ENCODE data around the gene INTS11.

The INTS11 gene

DNA sequence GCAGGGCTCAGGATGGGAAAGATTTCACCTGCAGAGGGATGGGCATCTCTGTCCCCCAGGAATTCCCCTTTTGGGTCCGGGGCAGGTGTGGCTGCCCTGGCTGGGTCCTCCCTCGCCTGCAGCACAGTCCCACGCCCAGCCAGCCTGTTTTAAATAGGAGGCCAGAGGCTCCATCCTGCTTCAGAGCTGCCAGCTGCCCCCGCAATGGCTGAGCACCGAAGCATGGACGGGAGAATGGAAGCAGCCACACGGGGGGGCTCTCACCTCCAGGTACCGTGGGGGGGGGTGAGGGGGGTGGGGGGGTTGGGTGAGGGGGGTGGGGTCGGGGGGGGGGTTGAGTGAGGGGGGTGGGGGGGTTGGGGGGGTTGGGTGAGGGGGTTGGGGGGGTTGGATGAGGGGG, 40.6 kb downstream of the INTS11 start:
- ATAC-seq = no peak
- TF ChIP-seq CSDC2 (CRISPR knock-in tag; IDR thresholded peaks at IDR 0.05) (no peak), BACH2 (CRISPR knock-in tag; IDR thresholded peaks at IDR 0.05; ENCODE audit: borderline replicate concordance) (no peak), ZC3H10 (CRISPR knock-in tag; IDR thresholded peaks at IDR 0.05) (no peak), TCF4 (CRISPR knock-in tag; IDR thresholded peaks at IDR 0.05; ENCODE audit: borderline replicate concordance) (no peak), ZNF70 (CRISPR knock-in tag; IDR thresholded peaks at IDR 0.05) (no peak), ZNF565 (CRISPR knock-in tag; conservative IDR thresholded peaks at IDR 0.05; ENCODE audit: low read depth) (no peak), ESRRG (CRISPR knock-in tag; IDR thresholded peaks at IDR 0.05) (no peak), SNAI2 (CRISPR knock-in tag; IDR thresholded peaks at IDR 0.05) (no peak), PPARA (CRISPR knock-in tag; IDR thresholded peaks at IDR 0.05; ENCODE audit: borderline replicate concordance) (no peak)
- TF ChIP-seq, protein P1, sequence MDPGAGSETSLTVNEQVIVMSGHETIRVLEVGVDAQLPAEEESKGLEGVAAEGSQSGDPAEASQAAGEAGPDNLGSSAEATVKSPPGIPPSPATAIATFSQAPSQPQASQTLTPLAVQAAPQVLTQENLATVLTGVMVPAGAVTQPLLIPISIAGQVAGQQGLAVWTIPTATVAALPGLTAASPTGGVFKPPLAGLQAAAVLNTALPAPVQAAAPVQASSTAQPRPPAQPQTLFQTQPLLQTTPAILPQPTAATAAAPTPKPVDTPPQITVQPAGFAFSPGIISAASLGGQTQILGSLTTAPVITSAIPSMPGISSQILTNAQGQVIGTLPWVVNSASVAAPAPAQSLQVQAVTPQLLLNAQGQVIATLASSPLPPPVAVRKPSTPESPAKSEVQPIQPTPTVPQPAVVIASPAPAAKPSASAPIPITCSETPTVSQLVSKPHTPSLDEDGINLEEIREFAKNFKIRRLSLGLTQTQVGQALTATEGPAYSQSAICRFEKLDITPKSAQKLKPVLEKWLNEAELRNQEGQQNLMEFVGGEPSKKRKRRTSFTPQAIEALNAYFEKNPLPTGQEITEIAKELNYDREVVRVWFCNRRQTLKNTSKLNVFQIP (CRISPR knock-in tag; IDR thresholded peaks at IDR 0.05; ENCODE audit: borderline replicate concordance, low read depth) = no peak

DNA sequence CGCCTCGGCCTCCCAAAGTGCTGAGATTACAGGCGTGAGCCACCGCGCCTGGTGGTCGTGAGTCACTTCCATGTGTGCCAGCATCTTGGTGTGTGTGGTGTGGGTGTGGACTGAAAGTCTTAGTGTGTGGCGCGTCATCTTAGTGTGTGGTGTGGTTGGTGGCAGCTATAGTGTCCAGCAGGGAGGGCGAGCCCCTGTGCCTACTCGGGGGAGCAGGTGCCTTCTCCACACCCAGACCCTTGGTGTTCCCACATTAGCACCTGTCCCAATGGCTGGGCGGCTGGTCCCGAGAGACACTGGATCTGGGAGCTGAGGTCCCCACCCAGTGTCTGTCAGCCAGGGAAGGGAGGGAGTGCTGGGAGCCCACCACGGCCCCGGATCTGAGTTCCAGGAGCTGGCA, 41.5 kb downstream of the INTS11 start:
- ATAC-seq = no peak

DNA sequence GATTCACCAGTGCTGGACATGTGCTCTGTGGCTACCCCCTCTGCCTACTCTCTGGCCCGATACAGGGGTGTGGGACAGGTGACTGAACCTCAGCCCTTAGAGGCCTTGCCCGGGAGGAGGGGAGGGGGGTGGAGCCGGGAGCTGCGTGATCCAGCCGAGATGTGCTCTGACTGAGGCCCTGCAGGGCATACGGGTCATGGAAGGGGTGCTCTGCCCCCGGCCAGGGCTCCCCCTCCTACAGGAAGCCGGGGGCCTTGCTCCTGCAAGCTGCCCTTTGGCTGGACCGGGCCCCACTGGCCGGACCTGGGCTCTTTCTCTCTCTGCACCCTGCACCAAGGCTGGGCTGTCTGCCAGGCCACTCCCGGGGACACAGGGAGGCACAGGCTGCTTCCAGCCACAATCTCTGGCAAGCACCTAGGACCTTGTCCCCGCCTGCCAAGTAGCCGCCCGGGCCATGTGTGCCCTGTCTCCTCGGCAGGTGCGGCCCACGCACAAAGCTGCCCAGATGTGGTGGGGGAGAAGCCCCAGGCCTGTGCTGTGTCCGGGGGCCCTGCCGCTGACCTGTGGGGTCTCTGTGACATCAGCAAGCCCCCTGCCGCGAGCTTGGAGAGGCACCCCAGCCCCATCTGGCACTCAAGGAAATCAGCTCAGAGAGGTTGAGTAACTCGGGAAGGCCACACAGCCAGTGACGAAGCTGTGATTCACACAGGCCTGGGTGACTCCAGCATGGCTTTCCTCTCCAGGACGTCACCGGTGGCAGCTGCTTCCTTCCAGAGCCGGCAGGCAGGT, 42.7 kb downstream of the INTS11 start:
- ATAC-seq = peak; percentile 16
- no peak for TF ChIP-seq OSR1 (CRISPR knock-in tag; IDR thresholded peaks at IDR 0.05)
- TF ChIP-seq ZFP3 (CRISPR knock-in tag; IDR thresholded peaks at IDR 0.05) = no peak
- no peak for TF ChIP-seq ZC3H10 (CRISPR knock-in tag; IDR thresholded peaks at IDR 0.05)
- no peak for TF ChIP-seq ISL1 (CRISPR knock-in tag; IDR thresholded peaks at IDR 0.05)
- TF ChIP-seq, protein P2, sequence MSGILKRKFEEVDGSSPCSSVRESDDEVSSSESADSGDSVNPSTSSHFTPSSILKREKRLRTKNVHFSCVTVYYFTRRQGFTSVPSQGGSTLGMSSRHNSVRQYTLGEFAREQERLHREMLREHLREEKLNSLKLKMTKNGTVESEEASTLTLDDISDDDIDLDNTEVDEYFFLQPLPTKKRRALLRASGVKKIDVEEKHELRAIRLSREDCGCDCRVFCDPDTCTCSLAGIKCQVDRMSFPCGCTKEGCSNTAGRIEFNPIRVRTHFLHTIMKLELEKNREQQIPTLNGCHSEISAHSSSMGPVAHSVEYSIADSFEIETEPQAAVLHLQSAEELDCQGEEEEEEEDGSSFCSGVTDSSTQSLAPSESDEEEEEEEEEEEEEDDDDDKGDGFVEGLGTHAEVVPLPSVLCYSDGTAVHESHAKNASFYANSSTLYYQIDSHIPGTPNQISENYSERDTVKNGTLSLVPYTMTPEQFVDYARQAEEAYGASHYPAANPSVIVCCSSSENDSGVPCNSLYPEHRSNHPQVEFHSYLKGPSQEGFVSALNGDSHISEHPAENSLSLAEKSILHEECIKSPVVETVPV (CRISPR knock-in tag; IDR thresholded peaks at IDR 0.05) = no peak
- no peak for TF ChIP-seq BACH2 (CRISPR knock-in tag; IDR thresholded peaks at IDR 0.05; ENCODE audit: borderline replicate concordance)
- TF ChIP-seq, protein P3, sequence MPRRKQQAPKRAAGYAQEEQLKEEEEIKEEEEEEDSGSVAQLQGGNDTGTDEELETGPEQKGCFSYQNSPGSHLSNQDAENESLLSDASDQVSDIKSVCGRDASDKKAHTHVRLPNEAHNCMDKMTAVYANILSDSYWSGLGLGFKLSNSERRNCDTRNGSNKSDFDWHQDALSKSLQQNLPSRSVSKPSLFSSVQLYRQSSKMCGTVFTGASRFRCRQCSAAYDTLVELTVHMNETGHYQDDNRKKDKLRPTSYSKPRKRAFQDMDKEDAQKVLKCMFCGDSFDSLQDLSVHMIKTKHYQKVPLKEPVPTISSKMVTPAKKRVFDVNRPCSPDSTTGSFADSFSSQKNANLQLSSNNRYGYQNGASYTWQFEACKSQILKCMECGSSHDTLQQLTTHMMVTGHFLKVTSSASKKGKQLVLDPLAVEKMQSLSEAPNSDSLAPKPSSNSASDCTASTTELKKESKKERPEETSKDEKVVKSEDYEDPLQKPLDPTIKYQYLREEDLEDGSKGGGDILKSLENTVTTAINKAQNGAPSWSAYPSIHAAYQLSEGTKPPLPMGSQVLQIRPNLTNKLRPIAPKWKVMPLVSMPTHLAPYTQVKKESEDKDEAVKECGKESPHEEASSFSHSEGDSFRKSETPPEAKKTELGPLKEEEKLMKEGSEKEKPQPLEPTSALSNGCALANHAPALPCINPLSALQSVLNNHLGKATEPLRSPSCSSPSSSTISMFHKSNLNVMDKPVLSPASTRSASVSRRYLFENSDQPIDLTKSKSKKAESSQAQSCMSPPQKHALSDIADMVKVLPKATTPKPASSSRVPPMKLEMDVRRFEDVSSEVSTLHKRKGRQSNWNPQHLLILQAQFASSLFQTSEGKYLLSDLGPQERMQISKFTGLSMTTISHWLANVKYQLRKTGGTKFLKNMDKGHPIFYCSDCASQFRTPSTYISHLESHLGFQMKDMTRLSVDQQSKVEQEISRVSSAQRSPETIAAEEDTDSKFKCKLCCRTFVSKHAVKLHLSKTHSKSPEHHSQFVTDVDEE (CRISPR knock-in tag; IDR thresholded peaks at IDR 0.05) = no peak
- no peak for TF ChIP-seq TOX (CRISPR knock-in tag; IDR thresholded peaks at IDR 0.05; ENCODE audit: borderline replicate concordance)
- TF ChIP-seq, protein P1 (CRISPR knock-in tag; IDR thresholded peaks at IDR 0.05; ENCODE audit: borderline replicate concordance, low read depth) = no peak
- TF ChIP-seq CSDC2 (CRISPR knock-in tag; IDR thresholded peaks at IDR 0.05) = no peak
- TF ChIP-seq ZNF8 (CRISPR knock-in tag; IDR thresholded peaks at IDR 0.05) = no peak
- TF ChIP-seq PPARA (CRISPR knock-in tag; IDR thresholded peaks at IDR 0.05; ENCODE audit: borderline replicate concordance) = no peak
- no peak for TF ChIP-seq TCF4 (CRISPR knock-in tag; IDR thresholded peaks at IDR 0.05; ENCODE audit: borderline replicate concordance)
- TF ChIP-seq ARNTL (CRISPR knock-in tag; IDR thresholded peaks at IDR 0.05; ENCODE audit: borderline replicate concordance, low read depth) = no peak
- TF ChIP-seq GLIS3 (CRISPR knock-in tag; IDR thresholded peaks at IDR 0.05) = no peak
- no peak for TF ChIP-seq ESRRG (CRISPR knock-in tag; IDR thresholded peaks at IDR 0.05)
- TF ChIP-seq SNAI2 (CRISPR knock-in tag; IDR thresholded peaks at IDR 0.05) = no peak
- TF ChIP-seq, protein P4, sequence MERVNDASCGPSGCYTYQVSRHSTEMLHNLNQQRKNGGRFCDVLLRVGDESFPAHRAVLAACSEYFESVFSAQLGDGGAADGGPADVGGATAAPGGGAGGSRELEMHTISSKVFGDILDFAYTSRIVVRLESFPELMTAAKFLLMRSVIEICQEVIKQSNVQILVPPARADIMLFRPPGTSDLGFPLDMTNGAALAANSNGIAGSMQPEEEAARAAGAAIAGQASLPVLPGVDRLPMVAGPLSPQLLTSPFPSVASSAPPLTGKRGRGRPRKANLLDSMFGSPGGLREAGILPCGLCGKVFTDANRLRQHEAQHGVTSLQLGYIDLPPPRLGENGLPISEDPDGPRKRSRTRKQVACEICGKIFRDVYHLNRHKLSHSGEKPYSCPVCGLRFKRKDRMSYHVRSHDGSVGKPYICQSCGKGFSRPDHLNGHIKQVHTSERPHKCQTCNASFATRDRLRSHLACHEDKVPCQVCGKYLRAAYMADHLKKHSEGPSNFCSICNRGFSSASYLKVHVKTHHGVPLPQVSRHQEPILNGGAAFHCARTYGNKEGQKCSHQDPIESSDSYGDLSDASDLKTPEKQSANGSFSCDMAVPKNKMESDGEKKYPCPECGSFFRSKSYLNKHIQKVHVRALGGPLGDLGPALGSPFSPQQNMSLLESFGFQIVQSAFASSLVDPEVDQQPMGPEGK (CRISPR knock-in tag; IDR thresholded peaks at IDR 0.05; ENCODE audit: borderline replicate concordance) = no peak
- no peak for TF ChIP-seq ZNF70 (CRISPR knock-in tag; IDR thresholded peaks at IDR 0.05)
- no peak for TF ChIP-seq RARB (CRISPR knock-in tag; IDR thresholded peaks at IDR 0.05)

More for the DNA sequence above, 41.5 kb downstream of the INTS11 start:
- no peak for TF ChIP-seq ZNF70 (CRISPR knock-in tag; IDR thresholded peaks at IDR 0.05)
- TF ChIP-seq ISL1 (CRISPR knock-in tag; IDR thresholded peaks at IDR 0.05) = no peak
- TF ChIP-seq ZNF565 (CRISPR knock-in tag; conservative IDR thresholded peaks at IDR 0.05; ENCODE audit: low read depth) = no peak
- no peak for TF ChIP-seq PPARA (CRISPR knock-in tag; IDR thresholded peaks at IDR 0.05; ENCODE audit: borderline replicate concordance)
- TF ChIP-seq ZFP30 (CRISPR knock-in tag; IDR thresholded peaks at IDR 0.05) = no peak
- no peak for TF ChIP-seq SNAI2 (CRISPR knock-in tag; IDR thresholded peaks at IDR 0.05)
- TF ChIP-seq OSR1 (CRISPR knock-in tag; IDR thresholded peaks at IDR 0.05) = no peak
- TF ChIP-seq CSDC2 (CRISPR knock-in tag; IDR thresholded peaks at IDR 0.05) = no peak
